Iris pigment epithelial cell (primary cell): ENCODE measurements around the gene MSN.

ENCODE experiments used
- DNase-seq: peaks from one replicate; pipeline ENCODE4 v3.0.0-alpha.2; 2011; ENCODE audit warnings: low read depth

Gene MSN

GRCh38 chrX:65674204-65674893 is 6.9 kb downstream of the MSN start:
- DNase-seq: no peak

- peak; percentile 79 for DNase-seq
Observed at GRCh38 chrX:65677954-65678469, 10.6 kb downstream of the MSN start.

GRCh38 chrX:65679071-65679540 is 11.7 kb downstream of the MSN start:
- DNase-seq: peak; percentile 56

GRCh38 chrX:65681810-65682209 is 14.4 kb downstream of the MSN start:
- DNase-seq: no peak

- DNase-seq: no peak
Observed at GRCh38 chrX:65685112-65685511, 17.7 kb downstream of the MSN start.

GRCh38 chrX:65686236-65686635 is 18.8 kb downstream of the MSN start:
- no peak for DNase-seq

GRCh38 chrX:65687367-65687766 is 19.9 kb downstream of the MSN start:
- DNase-seq: no peak

- peak; percentile 91 for DNase-seq
Observed at GRCh38 chrX:65688403-65688871, 21.0 kb downstream of the MSN start.

GRCh38 chrX:65689377-65689776 is 21.9 kb downstream of the MSN start:
- no peak for DNase-seq

- DNase-seq: peak; percentile 76
Observed at GRCh38 chrX:65690057-65690855, 22.8 kb downstream of the MSN start.

GRCh38 chrX:65695849-65696449 is 28.5 kb downstream of the MSN start:
- DNase-seq: no peak

GRCh38 chrX:65696613-65697012 is 29.2 kb downstream of the MSN start:
- no peak for DNase-seq

GRCh38 chrX:65697211-65697641 is 29.8 kb downstream of the MSN start:
- peak; percentile 63 for DNase-seq

- DNase-seq: peak; percentile 46
Observed at GRCh38 chrX:65697915-65698796, 30.7 kb downstream of the MSN start.

GRCh38 chrX:65702956-65703355 is 35.5 kb downstream of the MSN start:
- no peak for DNase-seq

GRCh38 chrX:65705439-65705838 is 38.0 kb downstream of the MSN start:
- DNase-seq: no peak

- peak; percentile 55 for DNase-seq
Observed at GRCh38 chrX:65706041-65706828, 38.8 kb downstream of the MSN start.

- no peak for DNase-seq
Observed at GRCh38 chrX:65707151-65707550, 39.7 kb downstream of the MSN start.

- DNase-seq: no peak
Observed at GRCh38 chrX:65712005-65712806, 44.8 kb downstream of the MSN start.

GRCh38 chrX:65718538-65718937 is 51.1 kb downstream of the MSN start:
- DNase-seq: no peak
